CD4-positive, alpha-beta memory T cell (primary cell): ENCODE measurements around the gene PLD1. TPM values are rescaled to one million over a fixed set of nuclear protein-coding genes. Genes with fewer than 3 reads are reported as not detected.
A peak's percentile ranks its signal among the peaks of the same experiment; 100 is the strongest.

Experiments used
- CTCF ChIA-PET: fragments of 350-600 bp; sonication (Branson Sonifier 250); formaldehyde crosslinking; loops from one replicate; lab custom pipeline; 2021; ENCODE audit warnings: inconsistent platforms; ENCODE audit not compliant: partially characterized antibody; lab: Charles Lee
- POLR2A ChIA-PET: fragments of 350-600 bp; sonication (Branson Sonifier 250); formaldehyde crosslinking; loops from one replicate; lab custom pipeline; 2021; ENCODE audit not compliant: partially characterized antibody; lab: Charles Lee
- DNase-seq, 5 donors: peaks; one replicate each; pipeline versions ENCODE4 v3.0.0 to v3.0.0-alpha.2; 2020 to 2022; ENCODE audit warnings: mixed read lengths in 1 of 5
- H3K27ac ChIP-seq: one replicate; pipeline ENCODE4 v1.7.0; 2013; ENCODE audit warnings: low read depth, low read length
- H3K27me3 ChIP-seq: 2 replicates; pipeline ENCODE4 v1.7.0; 2013; ENCODE audit warnings: mild to moderate bottlenecking, low read length, moderate library complexity; ENCODE audit not compliant: insufficient read depth
- H3K36me3 ChIP-seq: 2 replicates; pipeline ENCODE4 v1.7.0; 2013; ENCODE audit warnings: mild to moderate bottlenecking, low read length, moderate library complexity; ENCODE audit not compliant: insufficient read depth
- H3K4me1 ChIP-seq: 2 replicates; pipeline ENCODE4 v1.7.0; 2013; ENCODE audit warnings: mild to moderate bottlenecking, low read length, moderate library complexity; ENCODE audit not compliant: insufficient read depth
- H3K4me3 ChIP-seq, 2 donors: one replicate each; pipeline ENCODE4 v1.7.0; 2013; ENCODE audit warnings: low read length in 2 of 2, mild to moderate bottlenecking in 1 of 2
- H3K9me3 ChIP-seq, 2 donors: one replicate each; pipeline ENCODE4 v1.7.0; 2013; ENCODE audit warnings: low read length in 2 of 2, control low read depth in 1 of 2; ENCODE audit not compliant: control insufficient read depth in 1 of 2
- H3K27ac Mint-ChIP-seq, 7 donors: one replicate each; pipeline ENCODE4 v1.8.0; 2020 to 2021; ENCODE audit warnings: mixed read lengths in 7 of 7, mild to moderate bottlenecking in 6 of 7, inconsistent platforms in 3 of 7, moderate library complexity in 3 of 7
- H3K27me3 Mint-ChIP-seq, 2 donors: one replicate each; pipeline ENCODE4 v1.8.0; 2020 to 2021; ENCODE audit warnings: mixed read lengths in 2 of 2
- H3K36me3 Mint-ChIP-seq, 2 donors: one replicate each; pipeline ENCODE4 v1.8.0; 2020 to 2021; ENCODE audit warnings: mixed read lengths in 2 of 2, inconsistent platforms in 1 of 2, mild to moderate bottlenecking in 1 of 2
- H3K4me1 Mint-ChIP-seq, 4 donors: one replicate each; pipeline ENCODE4 v1.8.0; 2020 to 2021; ENCODE audit warnings: mixed read lengths in 4 of 4, mild to moderate bottlenecking in 1 of 4
- H3K4me3 Mint-ChIP-seq, 8 donors: one replicate each; pipeline ENCODE4 v1.8.0; 2020 to 2021; ENCODE audit warnings: mixed read lengths in 8 of 8, mild to moderate bottlenecking in 7 of 8, moderate library complexity in 6 of 8, inconsistent platforms in 3 of 8
- H3K9me3 Mint-ChIP-seq, 8 donors: one replicate each; pipeline ENCODE4 v1.8.0; 2020 to 2021; ENCODE audit warnings: mixed read lengths in 8 of 8, mild to moderate bottlenecking in 5 of 8, inconsistent platforms in 3 of 8, moderate library complexity in 1 of 8
- intact Hi-C: fragments of 100-400 bp; cut with micrococcal nuclease; formaldehyde crosslinking; loops from one replicate; pipeline ENCODE4 v1.15.1; 2023
- polyA plus RNA-seq, 2 donors: library from polyadenylated mRNA; unstranded; fragments of 300-500 nt; fragmentation: Illumina TruSeq; gene quantifications; one replicate each; pipeline ENCODE4 v1.2.3, GENCODE V29; 2021
- total RNA-seq, 2 experiments: library from RNA; stranded (reverse); gene quantifications; one replicate each; pipeline ENCODE4 v1.2.3, GENCODE V29; 2021

The PLD1 gene
- total and polyA plus RNA-seq, 4 experiments from 2014 or later = 1.2 to 2.0 (median 1.3) TPM; not detected in 1

GRCh38 chr3:171586274-171586673 lies 224.0 kb downstream of the PLD1 start:
- no peak overlapping the region for H3K4me3 ChIP-seq
- intact Hi-C loops = no loop called here
- H3K27ac Mint-ChIP-seq = no peak overlapping the region

GRCh38 chr3:171585039-171585438 lies 225.2 kb downstream of the PLD1 start:
- no peaks in the 10 kb centered on the region for H3K36me3 Mint-ChIP-seq
- POLR2A ChIA-PET = no interaction called here
- H3K4me3 Mint-ChIP-seq = no peak overlapping the region
- no peak for DNase-seq
- no peaks in the 10 kb centered on the region for H3K4me1 ChIP-seq
- H3K27ac Mint-ChIP-seq = no peak overlapping the region
- H3K27me3 ChIP-seq = no peaks in the 10 kb centered on the region
- no peak overlapping the region for H3K4me3 ChIP-seq
- no peaks in the 10 kb centered on the region for H3K4me1 Mint-ChIP-seq
- H3K27me3 Mint-ChIP-seq = peaks cover 1% of the 10 kb centered on the region in 2 donors
- CTCF ChIA-PET = interaction anchor here (0.9 kb wide), 1 partner anchor 422 kb away, joined by 3 read pairs; no protein-coding TSS in a partner anchor
- intact Hi-C loops = no loop called here
- H3K36me3 ChIP-seq = no peaks in the 10 kb centered on the region
- no peaks in the 10 kb centered on the region for H3K9me3 ChIP-seq
- H3K27ac ChIP-seq = no peak overlapping the region
- no peaks in the 10 kb centered on the region for H3K9me3 Mint-ChIP-seq

More at GRCh38 chr3:171586274-171586673, 224.0 kb downstream of the PLD1 start:
- ChIA-PET POLR2A (no interaction called here), CTCF (no interaction called here)
- Mint-ChIP-seq H3K36me3 (no peaks in the 10 kb centered on the region), H3K4me3 (no peak overlapping the region), H3K9me3 (no peaks in the 10 kb centered on the region), H3K4me1 (no peaks in the 10 kb centered on the region), H3K27me3 (peaks cover 1% of the 10 kb centered on the region in 2 donors)
- H3K27ac ChIP-seq = no peak overlapping the region
- no peaks in the 10 kb centered on the region for H3K9me3 ChIP-seq
- no peak for DNase-seq
- H3K27me3 ChIP-seq = no peaks in the 10 kb centered on the region
- H3K36me3 ChIP-seq = no peaks in the 10 kb centered on the region
- no peaks in the 10 kb centered on the region for H3K4me1 ChIP-seq

GRCh38 chr3:171584100-171584499 lies 226.2 kb downstream of the PLD1 start:
- H3K27me3 Mint-ChIP-seq = peaks cover 1% of the 10 kb centered on the region in 2 donors
- CTCF ChIA-PET = interaction anchor here (0.9 kb wide), 1 partner anchor 421 kb away, joined by 3 read pairs; no protein-coding TSS in a partner anchor
- H3K36me3 Mint-ChIP-seq = no peaks in the 10 kb centered on the region

GRCh38 chr3:171574556-171575240 lies 235.6 kb downstream of the PLD1 start:
- no peaks in the 10 kb centered on the region for H3K27me3 ChIP-seq
- H3K27ac ChIP-seq = no peak overlapping the region
- ChIA-PET POLR2A (no interaction called here), CTCF (interaction anchor here (1.0 to 2.0 kb wide), 2 partner anchors 9 to 412 kb away, joined by 3 to 8 read pairs; no protein-coding TSS in a partner anchor)
- DNase-seq = no peak
- Mint-ChIP-seq H3K4me1 (no peaks in the 10 kb centered on the region), H3K9me3 (peaks cover 0 to 4% (median 0%) of the 10 kb centered on the region in 8 donors), H3K27me3 (peaks cover 8 to 18% of the 10 kb centered on the region in 2 donors), H3K36me3 (no peaks in the 10 kb centered on the region), H3K27ac (no peak overlapping the region), H3K4me3 (no peak overlapping the region)
- intact Hi-C loops = no loop called here
- no peaks in the 10 kb centered on the region for H3K36me3 ChIP-seq
- no peaks in the 10 kb centered on the region for H3K4me1 ChIP-seq
- H3K9me3 ChIP-seq = no peaks in the 10 kb centered on the region
- no peak overlapping the region for H3K4me3 ChIP-seq

More at GRCh38 chr3:171584100-171584499, 226.2 kb downstream of the PLD1 start:
- intact Hi-C loops = no loop called here
- Mint-ChIP-seq H3K4me1 (no peaks in the 10 kb centered on the region), H3K27ac (no peak overlapping the region), H3K9me3 (no peaks in the 10 kb centered on the region), H3K4me3 (no peak overlapping the region)
- Histone ChIP-seq H3K36me3 (no peaks in the 10 kb centered on the region), H3K9me3 (no peaks in the 10 kb centered on the region), H3K4me3 (no peak overlapping the region), H3K27me3 (no peaks in the 10 kb centered on the region), H3K4me1 (no peaks in the 10 kb centered on the region), H3K27ac (no peak overlapping the region)
- POLR2A ChIA-PET = no interaction called here
- no peak for DNase-seq

GRCh38 chr3:171569571-171570132 lies 240.6 kb downstream of the PLD1 start:
- H3K4me1 Mint-ChIP-seq = no peaks in the 10 kb centered on the region
- H3K4me3 Mint-ChIP-seq = no peak overlapping the region
- H3K27ac ChIP-seq = no peak overlapping the region
- peaks cover 0 to 4% (median 0%) of the 10 kb centered on the region in 8 donors for H3K9me3 Mint-ChIP-seq
- no peak overlapping the region for H3K27ac Mint-ChIP-seq
- no peak for DNase-seq
- H3K4me3 ChIP-seq = no peak overlapping the region
- H3K9me3 ChIP-seq = no peaks in the 10 kb centered on the region
- CTCF ChIA-PET = interaction anchor here (1.4 to 1.5 kb wide), 2 partner anchors 458 to 608 kb away, joined by 3 to 4 read pairs; no protein-coding TSS in a partner anchor
- no peaks in the 10 kb centered on the region for H3K36me3 ChIP-seq
- no peaks in the 10 kb centered on the region for H3K36me3 Mint-ChIP-seq
- H3K27me3 Mint-ChIP-seq = peaks cover 4 to 10% of the 10 kb centered on the region in 2 donors
- H3K27me3 ChIP-seq = no peaks in the 10 kb centered on the region
- POLR2A ChIA-PET = no interaction called here
- intact Hi-C loops = no loop called here
- peaks cover 5% of the 10 kb centered on the region for H3K4me1 ChIP-seq

- Histone ChIP-seq H3K27me3 (no peaks in the 10 kb centered on the region), H3K27ac (no peak overlapping the region), H3K36me3 (no peaks in the 10 kb centered on the region), H3K4me3 (no peak overlapping the region), H3K4me1 (peaks cover 5% of the 10 kb centered on the region), H3K9me3 (no peaks in the 10 kb centered on the region)
- POLR2A ChIA-PET = no interaction called here
- H3K4me1 Mint-ChIP-seq = no peaks in the 10 kb centered on the region
- intact Hi-C loops = no loop called here
- H3K27me3 Mint-ChIP-seq = peaks cover 4 to 10% of the 10 kb centered on the region in 2 donors
- CTCF ChIA-PET = no interaction called here
- no peak for DNase-seq
- no peaks in the 10 kb centered on the region for H3K36me3 Mint-ChIP-seq
- no peak overlapping the region for H3K4me3 Mint-ChIP-seq
- peaks cover 0 to 4% (median 0%) of the 10 kb centered on the region in 8 donors for H3K9me3 Mint-ChIP-seq
- H3K27ac Mint-ChIP-seq = no peak overlapping the region
These were observed 241.5 kb downstream of the PLD1 start for GRCh38 chr3:171568766-171569165.

GRCh38 chr3:171566803-171567422 lies 243.4 kb downstream of the PLD1 start:
- intact Hi-C loops = loop anchor here (1.0 to 2.0 kb wide), 5 partner anchors 106 to 517 kb away; partner anchors contain the start of gene TNIK
- Mint-ChIP-seq H3K36me3 (no peaks in the 10 kb centered on the region), H3K9me3 (peaks cover 0 to 1% (median 0%) of the 10 kb centered on the region in 8 donors), H3K27ac (no peak overlapping the region), H3K4me1 (peaks cover 3 to 7% (median 5%) of the 10 kb centered on the region in 4 donors), H3K4me3 (no peak overlapping the region), H3K27me3 (peaks cover 2 to 3% of the 10 kb centered on the region in 2 donors)
- DNase-seq = peak in 4 of 5 donors; percentile 52 to 63 (median 59)
- Histone ChIP-seq H3K4me3 (no peak overlapping the region), H3K27me3 (no peaks in the 10 kb centered on the region), H3K9me3 (no peaks in the 10 kb centered on the region), H3K4me1 (peaks cover 10% of the 10 kb centered on the region), H3K27ac (no peak overlapping the region), H3K36me3 (no peaks in the 10 kb centered on the region)
- ChIA-PET POLR2A (interaction anchor here (1.0 to 1.6 kb wide), 3 partner anchors 105 to 257 kb away, joined by 3 to 10 read pairs (median 6); partner anchors contain the start of gene TNIK), CTCF (interaction anchor here (0.6 to 3.7 kb wide), 46 partner anchors 8 to 774 kb away, joined by 3 to 74 read pairs (median 4); partner anchors contain the start of gene TNIK)
